Lower leg skin (tissue), 3 donors: ENCODE measurements around the gene TOP2B.

Source experiments
- CTCF ChIP-seq, 3 donors: fragments of 450-650 bp; IDR thresholded peaks; one replicate each; pipeline ENCODE4 v1.5.1; 2016; ENCODE audit warnings: antibody characterized with exemption in 3 of 3, mild to moderate bottlenecking in 3 of 3, moderate library complexity in 2 of 3
- POLR2A ChIP-seq, 2 donors: fragments of 450-650 bp; IDR thresholded peaks; one replicate each; pipeline ENCODE4 v1.6.1; 2016 to 2017; ENCODE audit warnings: antibody characterized with exemption in 2 of 2, mild to moderate bottlenecking in 1 of 2, moderate library complexity in 1 of 2

- TF ChIP-seq CTCF (IDR thresholded peaks at IDR 0.05), result no peak
- TF ChIP-seq POLR2A (IDR thresholded peaks at IDR 0.05), result no peak
Measured at GRCh38 chr3:25576146-25576545, 88.6 kb downstream of the TOP2B start.
